ENCODE measurements around the gene TESK2.

- TF ChIP-seq CTCF (IDR thresholded peaks at IDR 0.05), result no peak
- TF ChIP-seq POLR2A (IDR thresholded peaks at IDR 0.05), result no peak
Observed at GRCh38 chr1:45383191-45383590, 107.8 kb downstream of the TESK2 start.

Data from Peyer's patch (tissue), 4 donors.